Liver (tissue), 9 donors: ENCODE results near the gene FANCG. TPM values are rescaled to one million over a fixed set of nuclear protein-coding genes. Genes with fewer than 3 reads are reported as not detected.

Source experiments
- DNase-seq: peaks from one replicate; pipeline ENCODE4 v3.0.0-alpha.2; 2017; ENCODE audit warnings: low spot score
- H3K27ac ChIP-seq, 2 donors: one replicate each; pipeline ENCODE4 v1.7.0; 2013; ENCODE audit warnings: inconsistent platforms in 2 of 2, low read length in 2 of 2, control low read depth in 1 of 2, low read depth in 1 of 2, mild to moderate bottlenecking in 1 of 2
- H3K27me3 ChIP-seq, 4 donors: one replicate each; pipeline versions ENCODE4 v1.6.1 to v1.7.0; 2013; ENCODE audit warnings: low read length in 3 of 4, inconsistent platforms in 1 of 4, mild to moderate bottlenecking in 1 of 4, moderate library complexity in 1 of 4; ENCODE audit not compliant: control insufficient read depth in 4 of 4, insufficient read depth in 4 of 4
- H3K36me3 ChIP-seq, 4 donors: one replicate each; pipeline versions ENCODE4 v1.6.1 to v1.7.0; 2013; ENCODE audit warnings: low read length in 3 of 4, mild to moderate bottlenecking in 3 of 4, low read depth in 1 of 4, moderate library complexity in 1 of 4; ENCODE audit not compliant: control insufficient read depth in 4 of 4, insufficient read depth in 3 of 4
- H3K4me1 ChIP-seq, 4 donors: one replicate each; pipeline versions ENCODE4 v1.6.1 to v1.7.0; 2013; ENCODE audit warnings: low read length in 3 of 4, mild to moderate bottlenecking in 3 of 4, moderate library complexity in 1 of 4; ENCODE audit not compliant: control insufficient read depth in 4 of 4, insufficient read depth in 4 of 4
- H3K4me3 ChIP-seq, 3 donors: one replicate each; pipeline versions ENCODE4 v1.6.1 to v1.7.0; 2013; ENCODE audit warnings: low read length in 3 of 3, control low read depth in 1 of 3, low read depth in 1 of 3, mild to moderate bottlenecking in 1 of 3
- H3K9ac ChIP-seq, 2 donors: one replicate each; pipeline ENCODE4 v1.7.0; 2013; ENCODE audit warnings: low read length in 2 of 2, mild to moderate bottlenecking in 2 of 2, moderate library complexity in 2 of 2, control low read depth in 1 of 2, low read depth in 1 of 2
- H3K9me3 ChIP-seq, 4 donors: one replicate each; pipeline versions ENCODE4 v1.6.1 to v1.7.0; 2013; ENCODE audit warnings: low read length in 3 of 4; ENCODE audit not compliant: control insufficient read depth in 4 of 4
- EGR1 ChIP-seq, 2 donors: IDR thresholded peaks; 2 replicates each; pipeline ENCODE4 v1.6.1; 2016 to 2018; ENCODE audit warnings: antibody characterized with exemption in 2 of 2, low read depth in 2 of 2
- FOXA1 ChIP-seq: IDR thresholded peaks from 2 replicates; pipeline ENCODE4 v1.6.1; 2016; ENCODE audit warnings: antibody characterized with exemption
- FOXA2 ChIP-seq: IDR thresholded peaks from 2 replicates; pipeline ENCODE4 v1.6.1; 2016; ENCODE audit warnings: antibody characterized with exemption
- GABPA ChIP-seq, 2 donors: IDR thresholded peaks in 1 of 2; conservative IDR thresholded peaks in 1 of 2; 2 replicates each; pipeline ENCODE4 v1.6.1; 2016; ENCODE audit warnings: antibody characterized with exemption in 2 of 2, mild to moderate bottlenecking in 1 of 2, moderate library complexity in 1 of 2
- HNF4A ChIP-seq, 2 donors: conservative IDR thresholded peaks; 2 replicates each; pipeline ENCODE4 v1.6.1; 2016; ENCODE audit warnings: antibody characterized with exemption in 2 of 2, mild to moderate bottlenecking in 2 of 2
- HNF4G ChIP-seq: IDR thresholded peaks from 2 replicates; pipeline ENCODE4 v1.6.1; 2016; ENCODE audit warnings: antibody characterized with exemption
- JUND ChIP-seq, 2 donors: IDR thresholded peaks; 2 replicates each; pipeline ENCODE4 v1.6.1; 2016; ENCODE audit warnings: antibody characterized with exemption in 2 of 2
- NR2F2 ChIP-seq: IDR thresholded peaks from 2 replicates; pipeline ENCODE4 v1.6.1; 2016; ENCODE audit warnings: antibody characterized with exemption
- RAD21 ChIP-seq, 2 donors: IDR thresholded peaks; 2 replicates each; pipeline ENCODE4 v1.6.1; 2016; ENCODE audit warnings: antibody characterized with exemption in 2 of 2, mild to moderate bottlenecking in 2 of 2
- RXRA ChIP-seq, 2 donors: IDR thresholded peaks; 2 replicates each; pipeline ENCODE4 v1.6.1; 2017 to 2018; ENCODE audit warnings: antibody characterized with exemption in 2 of 2, mild to moderate bottlenecking in 1 of 2
- SP1 ChIP-seq: IDR thresholded peaks from 2 replicates; pipeline ENCODE4 v1.6.1; 2018; ENCODE audit warnings: antibody characterized with exemption, mild to moderate bottlenecking
- TAF1 ChIP-seq: conservative IDR thresholded peaks from 2 replicates; pipeline ENCODE4 v1.6.1; 2016; ENCODE audit warnings: antibody characterized with exemption, mild to moderate bottlenecking
- YY1 ChIP-seq: IDR thresholded peaks from 2 replicates; pipeline ENCODE4 v1.6.1; 2016; ENCODE audit warnings: antibody characterized with exemption, mild to moderate bottlenecking
- WGBS: extraction: QIAGEN DNeasy Blood & Tissue Kit; methylation state at CpG from one replicate; pipeline ENCODE4 v1.1.7; 2013; 5-methylcytosine and 5-hydroxymethylcytosine counted together
- polyA plus RNA-seq, 2 donors: library from polyadenylated mRNA; stranded (reverse) in 1 of 2; unstranded in 1 of 2; fragments of 200-250 nt in 1 of 2; fragments of >200 nt in 1 of 2; fragmentation: Nextera tagmentation in 1 of 2; extraction: Ambion mirVana in 1 of 2; gene quantifications; one replicate each; pipeline versions ENCODE4 v1.2.1 to v1.2.3, GENCODE V29; 2013 to 2015
- total RNA-seq, 2 donors: library from RNA; depleted of rRNA; stranded (reverse); fragments of >200 nt; gene quantifications; one replicate each; pipeline ENCODE4 v1.2.3, GENCODE V29; 2014
- TF ChIP-seq, protein P1 (sequence below): IDR thresholded peaks from 2 replicates; pipeline ENCODE4 v1.6.1; 2016; ENCODE audit warnings: antibody characterized with exemption
- TF ChIP-seq, protein P2 (sequence below): IDR thresholded peaks from 2 replicates; pipeline ENCODE4 v1.6.1; 2016; ENCODE audit warnings: antibody characterized with exemption
- TF ChIP-seq, protein P3 (sequence below): IDR thresholded peaks from 2 replicates; pipeline ENCODE4 v1.6.1; 2016; ENCODE audit warnings: antibody characterized with exemption
- TF ChIP-seq, protein P4 (sequence below): IDR thresholded peaks from 2 replicates; pipeline ENCODE4 v1.6.1; 2016; ENCODE audit warnings: antibody characterized with exemption, mild to moderate bottlenecking
- TF ChIP-seq, protein P5 (sequence below): fragments of 150-350 bp; IDR thresholded peaks from 2 replicates; pipeline ENCODE4 v1.5.1; 2017; ENCODE audit warnings: improper control_type of control experiment, low read depth, low read length; ENCODE audit not compliant: missing input control
- donor health status: healthy.
- donor health status: healthy.
- donor health status: healthy.
- donor health status: healthy.
- donor health status: healthy.

FANCG gene
- total and polyA plus RNA-seq, 4 donors = 1.7 to 16.0 (median 4.0) TPM

DNA sequence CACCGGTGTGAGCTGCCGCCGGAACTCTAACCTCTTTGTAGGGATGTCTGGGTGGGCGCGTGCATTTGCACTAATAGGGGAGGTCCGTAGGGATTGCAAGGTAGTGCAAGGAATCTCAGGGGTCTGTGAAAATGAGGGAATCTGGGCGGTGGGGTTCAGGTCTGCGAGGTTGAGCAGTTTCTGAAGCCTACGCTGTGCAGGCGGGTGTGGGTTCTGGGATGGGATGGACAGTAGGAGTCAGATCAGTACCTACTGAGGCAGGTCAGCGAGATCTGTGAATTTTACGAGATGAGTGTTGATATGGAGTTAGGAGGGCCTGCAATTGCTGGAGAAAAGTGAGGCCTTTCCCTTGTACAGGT, 36.8 kb upstream of the FANCG start:
- WGBS = under 1% methylated on average over 12 of the region's 12 CpGs
- Histone ChIP-seq H3K4me3 (peak overlapping the region; percentile 57 to 81 (median 72)), H3K9ac (peak overlapping the region; percentile 61 to 71), H3K27ac (peak overlapping the region; percentile 89 to 93), H3K27me3 (no peaks in the 10 kb centered on the region), H3K36me3 (no peaks in the 10 kb centered on the region), H3K9me3 (no peaks in the 10 kb centered on the region), H3K4me1 (peaks cover 11 to 48% (median 35%) of the 10 kb centered on the region in 4 donors)
- DNase-seq = no peak
- TF ChIP-seq, protein P1, sequence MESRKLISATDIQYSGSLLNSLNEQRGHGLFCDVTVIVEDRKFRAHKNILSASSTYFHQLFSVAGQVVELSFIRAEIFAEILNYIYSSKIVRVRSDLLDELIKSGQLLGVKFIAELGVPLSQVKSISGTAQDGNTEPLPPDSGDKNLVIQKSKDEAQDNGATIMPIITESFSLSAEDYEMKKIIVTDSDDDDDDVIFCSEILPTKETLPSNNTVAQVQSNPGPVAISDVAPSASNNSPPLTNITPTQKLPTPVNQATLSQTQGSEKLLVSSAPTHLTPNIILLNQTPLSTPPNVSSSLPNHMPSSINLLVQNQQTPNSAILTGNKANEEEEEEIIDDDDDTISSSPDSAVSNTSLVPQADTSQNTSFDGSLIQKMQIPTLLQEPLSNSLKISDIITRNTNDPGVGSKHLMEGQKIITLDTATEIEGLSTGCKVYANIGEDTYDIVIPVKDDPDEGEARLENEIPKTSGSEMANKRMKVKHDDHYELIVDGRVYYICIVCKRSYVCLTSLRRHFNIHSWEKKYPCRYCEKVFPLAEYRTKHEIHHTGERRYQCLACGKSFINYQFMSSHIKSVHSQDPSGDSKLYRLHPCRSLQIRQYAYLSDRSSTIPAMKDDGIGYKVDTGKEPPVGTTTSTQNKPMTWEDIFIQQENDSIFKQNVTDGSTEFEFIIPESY = no peak
- no peak for TF ChIP-seq SP1
- TF ChIP-seq HNF4A (conservative IDR thresholded peaks at IDR 0.05) = no peak
- peak; percentile 1 for TF ChIP-seq FOXA1

DNA sequence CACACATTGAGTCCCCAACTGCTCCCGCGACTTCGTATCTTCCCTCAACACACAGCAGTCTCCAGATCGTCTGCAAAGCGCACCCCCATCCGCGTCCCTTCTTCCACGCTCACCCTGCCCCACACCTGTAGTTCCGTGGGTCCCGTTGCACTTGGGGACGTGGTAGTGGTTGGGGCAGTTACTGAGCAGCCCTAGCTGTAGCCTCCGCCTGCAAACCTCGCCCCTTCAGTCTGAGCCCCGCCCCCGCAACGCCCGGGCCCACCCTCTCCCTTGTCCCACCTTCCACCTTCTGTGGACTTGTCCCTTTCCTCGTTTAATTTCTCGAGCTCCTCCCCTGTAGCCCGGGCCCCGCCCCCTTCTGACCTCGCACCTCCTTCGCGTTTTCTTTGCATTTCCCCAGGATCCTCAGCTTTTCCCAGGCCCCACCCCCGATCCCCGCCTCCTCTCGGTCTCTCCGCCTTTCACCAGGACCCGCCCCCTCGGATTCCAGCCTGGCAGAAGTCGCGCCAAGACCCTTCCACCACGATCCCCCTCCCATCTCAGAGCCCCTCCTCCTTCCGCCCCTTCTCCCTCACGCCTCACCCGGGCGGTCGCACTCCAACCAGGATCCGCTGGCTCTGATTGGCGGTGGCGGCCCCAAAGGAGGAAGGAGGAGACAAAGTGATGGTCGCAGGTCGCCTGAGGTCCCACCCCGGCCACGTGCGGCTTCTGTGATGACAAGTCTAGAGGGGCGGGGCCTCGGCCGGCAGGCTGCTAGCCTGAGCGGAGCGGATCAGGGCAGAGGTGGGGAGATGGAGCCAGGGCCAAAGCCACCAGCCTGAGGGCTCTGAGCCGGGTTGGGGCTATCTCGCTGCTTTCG, 36.2 kb upstream of the FANCG start, which contains the start of gene ATOSB:
TSS of gene ATOSB (minus strand) at position 183 of the 859 bp plus-strand sequence. CDS start 7,588 bp downstream, outside the sequence.
- under 1% methylated on average over 54 of the region's 54 CpGs for WGBS
- H3K9me3 ChIP-seq = no peaks in the 10 kb centered on the region
- H3K4me1 ChIP-seq = peaks cover 12 to 53% (median 37%) of the 10 kb centered on the region in 4 donors
- H3K9ac ChIP-seq = peak within 1 kb of the TSS; percentile 61 to 71
- H3K27me3 ChIP-seq = no peaks in the 10 kb centered on the region
- peak within 1 kb of the TSS; percentile 89 to 93 for H3K27ac ChIP-seq
- TF ChIP-seq GABPA (IDR thresholded peaks at IDR 0.05 in 1 of 2, conservative IDR thresholded peaks at IDR 0.05 in 1 of 2) (peak in 1 of 2 donors; percentile 57), TAF1 (peak; percentile 22), HNF4G (no peak), HNF4A (conservative IDR thresholded peaks at IDR 0.05) (peak; percentile 20 to 59), FOXA1 (peak; percentile 22), RXRA (IDR thresholded peaks at IDR 0.05) (peak; percentile 80 to 95), FOXA2 (no peak), EGR1 (IDR thresholded peaks at IDR 0.05; ENCODE audit: low read depth in 2 of 2) (peak; percentile 73 to 80), JUND (IDR thresholded peaks at IDR 0.05) (peak; percentile 72 to 73), YY1 (peak; percentile 18), NR2F2 (peak; percentile 84), SP1 (peak; percentile 87), RAD21 (IDR thresholded peaks at IDR 0.05) (peak in 1 of 2 donors; percentile 6)
- TF ChIP-seq, protein P1 = no peak
- TF ChIP-seq, protein P2, sequence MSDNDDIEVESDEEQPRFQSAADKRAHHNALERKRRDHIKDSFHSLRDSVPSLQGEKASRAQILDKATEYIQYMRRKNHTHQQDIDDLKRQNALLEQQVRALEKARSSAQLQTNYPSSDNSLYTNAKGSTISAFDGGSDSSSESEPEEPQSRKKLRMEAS = peak; percentile 82
- TF ChIP-seq, protein P3, sequence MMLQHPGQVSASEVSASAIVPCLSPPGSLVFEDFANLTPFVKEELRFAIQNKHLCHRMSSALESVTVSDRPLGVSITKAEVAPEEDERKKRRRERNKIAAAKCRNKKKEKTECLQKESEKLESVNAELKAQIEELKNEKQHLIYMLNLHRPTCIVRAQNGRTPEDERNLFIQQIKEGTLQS = no peak
- TF ChIP-seq, protein P4, sequence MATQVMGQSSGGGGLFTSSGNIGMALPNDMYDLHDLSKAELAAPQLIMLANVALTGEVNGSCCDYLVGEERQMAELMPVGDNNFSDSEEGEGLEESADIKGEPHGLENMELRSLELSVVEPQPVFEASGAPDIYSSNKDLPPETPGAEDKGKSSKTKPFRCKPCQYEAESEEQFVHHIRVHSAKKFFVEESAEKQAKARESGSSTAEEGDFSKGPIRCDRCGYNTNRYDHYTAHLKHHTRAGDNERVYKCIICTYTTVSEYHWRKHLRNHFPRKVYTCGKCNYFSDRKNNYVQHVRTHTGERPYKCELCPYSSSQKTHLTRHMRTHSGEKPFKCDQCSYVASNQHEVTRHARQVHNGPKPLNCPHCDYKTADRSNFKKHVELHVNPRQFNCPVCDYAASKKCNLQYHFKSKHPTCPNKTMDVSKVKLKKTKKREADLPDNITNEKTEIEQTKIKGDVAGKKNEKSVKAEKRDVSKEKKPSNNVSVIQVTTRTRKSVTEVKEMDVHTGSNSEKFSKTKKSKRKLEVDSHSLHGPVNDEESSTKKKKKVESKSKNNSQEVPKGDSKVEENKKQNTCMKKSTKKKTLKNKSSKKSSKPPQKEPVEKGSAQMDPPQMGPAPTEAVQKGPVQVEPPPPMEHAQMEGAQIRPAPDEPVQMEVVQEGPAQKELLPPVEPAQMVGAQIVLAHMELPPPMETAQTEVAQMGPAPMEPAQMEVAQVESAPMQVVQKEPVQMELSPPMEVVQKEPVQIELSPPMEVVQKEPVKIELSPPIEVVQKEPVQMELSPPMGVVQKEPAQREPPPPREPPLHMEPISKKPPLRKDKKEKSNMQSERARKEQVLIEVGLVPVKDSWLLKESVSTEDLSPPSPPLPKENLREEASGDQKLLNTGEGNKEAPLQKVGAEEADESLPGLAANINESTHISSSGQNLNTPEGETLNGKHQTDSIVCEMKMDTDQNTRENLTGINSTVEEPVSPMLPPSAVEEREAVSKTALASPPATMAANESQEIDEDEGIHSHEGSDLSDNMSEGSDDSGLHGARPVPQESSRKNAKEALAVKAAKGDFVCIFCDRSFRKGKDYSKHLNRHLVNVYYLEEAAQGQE = peak; percentile 22
- TF ChIP-seq, protein P5, sequence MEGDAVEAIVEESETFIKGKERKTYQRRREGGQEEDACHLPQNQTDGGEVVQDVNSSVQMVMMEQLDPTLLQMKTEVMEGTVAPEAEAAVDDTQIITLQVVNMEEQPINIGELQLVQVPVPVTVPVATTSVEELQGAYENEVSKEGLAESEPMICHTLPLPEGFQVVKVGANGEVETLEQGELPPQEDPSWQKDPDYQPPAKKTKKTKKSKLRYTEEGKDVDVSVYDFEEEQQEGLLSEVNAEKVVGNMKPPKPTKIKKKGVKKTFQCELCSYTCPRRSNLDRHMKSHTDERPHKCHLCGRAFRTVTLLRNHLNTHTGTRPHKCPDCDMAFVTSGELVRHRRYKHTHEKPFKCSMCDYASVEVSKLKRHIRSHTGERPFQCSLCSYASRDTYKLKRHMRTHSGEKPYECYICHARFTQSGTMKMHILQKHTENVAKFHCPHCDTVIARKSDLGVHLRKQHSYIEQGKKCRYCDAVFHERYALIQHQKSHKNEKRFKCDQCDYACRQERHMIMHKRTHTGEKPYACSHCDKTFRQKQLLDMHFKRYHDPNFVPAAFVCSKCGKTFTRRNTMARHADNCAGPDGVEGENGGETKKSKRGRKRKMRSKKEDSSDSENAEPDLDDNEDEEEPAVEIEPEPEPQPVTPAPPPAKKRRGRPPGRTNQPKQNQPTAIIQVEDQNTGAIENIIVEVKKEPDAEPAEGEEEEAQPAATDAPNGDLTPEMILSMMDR = no peak
- DNase-seq = peak; percentile 95
- H3K4me3 ChIP-seq = peak within 1 kb of the TSS; percentile 57 to 81 (median 72)
- no peaks in the 10 kb centered on the region for H3K36me3 ChIP-seq
